Heart right ventricle (tissue), 16 donors: ENCODE data around the gene PEF1. TPM values are rescaled to one million over a fixed set of nuclear protein-coding genes. Genes with fewer than 3 reads are reported as not detected.

Source experiments
- ATAC-seq, 8 donors: fragments of 200-7000 bp; cut with Tn5 transposase; one replicate each; pipeline ENCODE4 v1.9.1; 2020; ENCODE audit warnings: mild to moderate bottlenecking in 8 of 8, moderate library complexity in 8 of 8, moderate number of reproducible peaks in 1 of 8
- DNase-seq, 2 donors: peaks; one replicate each; pipeline ENCODE4 v3.0.0-alpha.2; 2020
- H3K27ac ChIP-seq, 10 donors: fragments of 200-600 bp; sonication (generic) in 2 of 10; one replicate each; pipeline versions ENCODE4 v1.5.0 to v1.8.0; 2020 to 2022; ENCODE audit warnings: mild to moderate bottlenecking in 3 of 10
- H3K27me3 ChIP-seq, 7 donors: fragments of 200-600 bp; one replicate each; pipeline ENCODE4 v1.8.0; 2021 to 2022; ENCODE audit warnings: mild to moderate bottlenecking in 2 of 7
- H3K36me3 ChIP-seq, 9 donors: fragments of 200-600 bp; sonication (generic) in 1 of 9; one replicate each; pipeline versions ENCODE4 v1.5.0 to v1.8.0; 2020 to 2022; ENCODE audit warnings: mild to moderate bottlenecking in 2 of 9
- H3K4me1 ChIP-seq, 9 donors: fragments of 200-600 bp; sonication (generic) in 1 of 9; one replicate each; pipeline versions ENCODE4 v1.5.0 to v1.8.0; 2020 to 2022; ENCODE audit warnings: mild to moderate bottlenecking in 4 of 9
- H3K4me3 ChIP-seq, 10 donors: fragments of 200-600 bp; sonication (generic) in 2 of 10; one replicate each; pipeline versions ENCODE4 v1.5.0 to v1.8.0; 2020 to 2022; ENCODE audit warnings: mild to moderate bottlenecking in 7 of 10, moderate library complexity in 2 of 10
- H3K9me3 ChIP-seq, 11 donors: fragments of 200-600 bp in 10 of 11; sonication (generic) in 2 of 11; one replicate each; pipeline versions ENCODE4 v1.5.0 to v1.8.0; 2013 to 2022; ENCODE audit warnings: mild to moderate bottlenecking in 2 of 11, control low read depth in 1 of 11, moderate library complexity in 1 of 11
- WGBS, 2 donors: extraction: QIAGEN DNeasy Blood & Tissue Kit; methylation state at CpG; one replicate each; pipeline ENCODE4 v1.1.7; 2013; ENCODE audit warnings: inconsistent platforms in 1 of 2; 5-methylcytosine and 5-hydroxymethylcytosine counted together
- intact Hi-C, 10 donors: fragments of 100-400 bp; cut with DNase I; formaldehyde crosslinking; loops; one replicate each; pipeline versions ENCODE4 v1.11.1 to v1.14.2; 2022
- polyA plus RNA-seq, 2 donors: library from polyadenylated mRNA; stranded (reverse); fragments of 200-250 nt; gene quantifications; one replicate each; pipeline ENCODE4 v1.2.3, GENCODE V29; 2013
- total RNA-seq, 10 donors: library from RNA; stranded (reverse); fragmentation: NEBNext Ultra II Directional in 3 of 10; extraction: Animal tissue kit (Norgen Biotek cat#: 25700) in 3 of 10; gene quantifications; one replicate each; pipeline versions ENCODE4 v1.2.1 to v1.2.4, GENCODE V29; 2021 to 2023
- TF ChIP-seq, protein P1 (sequence below), 9 donors: fragments of 200-600 bp; sonication (generic) in 2 of 9; IDR thresholded peaks; one replicate each; pipeline versions ENCODE4 v1.5.0 to v1.8.0; 2021 to 2022; ENCODE audit warnings: antibody characterized with exemption in 9 of 9, mild to moderate bottlenecking in 5 of 9, moderate library complexity in 1 of 9
- donor health status: Arrhythmogenic right ventricular cardiomyopathy.
- donor health status: ischemic (EF 13 %, LVEDD 7.1; RV severe dilation, severe dysfunction).
- donor health status: healthy with polysubstance abuse.
- donor health status: DM: no; HTN: yes; CAD: no.
- donor health status: DM: no; HTN: no; CAD: no.
- donor health status: ischemic (EF 25% LVEDD 6.9; RV normal size, moderate dysfunction).
- donor health status: ischemic (EF 25% LVEDD 5.7; RV mildly dilated, moderate dysfunction).
- donor health status: healthy.
- donor health status: DM: yes; HTN: yes; CAD: no.
- donor health status: Ischemic cardiomyopathy.
- donor health status: ischemic (EF 35%, LVEDD 5.7; RV mildly dilated, moderate dysfunction).
- donor health status: nonischemic (EF 11% LVEDD 7.7; RV severe dilation, severe dysfunction).
- donor health status: DM: yes; HTN: yes; CAD: no.
- donor health status: PGD.
- donor health status: ischemic (EF 29% LVEDD 5.4; RV normal size, mild dysfunction).
- donor health status: nonischemic (EF 23%, LVEDD 6.1; RV moderate dilation, normal function).

Gene PEF1
- total and polyA plus RNA-seq, 12 donors: 35.0 to 94.3 (median 40.0) TPM

DNA sequence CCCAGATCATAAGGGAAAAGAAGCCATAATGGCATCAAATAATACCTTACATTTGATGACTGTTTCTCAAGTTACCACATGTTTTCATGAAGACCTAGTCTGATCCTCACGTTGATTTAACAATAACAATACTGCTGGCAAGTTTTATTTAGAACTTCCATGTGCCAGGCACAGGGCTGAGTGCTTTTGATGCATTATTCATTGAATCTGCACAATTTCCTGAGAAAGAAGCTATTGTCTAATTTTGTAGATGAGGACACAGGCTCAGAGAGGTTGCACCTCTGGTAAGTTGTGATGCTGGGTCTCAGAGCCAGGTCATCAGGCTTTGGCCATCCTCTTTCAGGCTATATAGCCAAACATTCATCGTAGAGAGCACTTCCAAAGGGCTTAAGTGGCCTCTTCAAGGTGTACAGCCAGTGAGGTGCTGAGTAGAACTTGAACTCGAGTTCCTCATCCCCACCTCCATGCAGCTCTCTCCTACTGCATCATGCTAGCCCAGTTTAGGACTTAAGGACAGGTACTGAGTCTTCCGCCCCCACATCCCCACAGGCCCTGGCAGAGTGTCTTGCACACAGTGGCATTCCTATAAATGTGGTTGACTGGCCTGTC is 8.3 kb upstream of the PEF1 start:
- peaks cover 0 to 48% (median 0%) of the 10 kb centered on the region in 9 donors for H3K36me3 ChIP-seq
- ATAC-seq: no peak
- no peak for DNase-seq
- intact Hi-C loops: no loop called here
- WGBS, 2 donors: 84% methylated on average over 4 of the region's 4 CpGs
- no peaks in the 10 kb centered on the region for H3K27me3 ChIP-seq
- peaks cover 2 to 45% (median 33%) of the 10 kb centered on the region in 9 donors for H3K4me1 ChIP-seq
- TF ChIP-seq, protein P1, sequence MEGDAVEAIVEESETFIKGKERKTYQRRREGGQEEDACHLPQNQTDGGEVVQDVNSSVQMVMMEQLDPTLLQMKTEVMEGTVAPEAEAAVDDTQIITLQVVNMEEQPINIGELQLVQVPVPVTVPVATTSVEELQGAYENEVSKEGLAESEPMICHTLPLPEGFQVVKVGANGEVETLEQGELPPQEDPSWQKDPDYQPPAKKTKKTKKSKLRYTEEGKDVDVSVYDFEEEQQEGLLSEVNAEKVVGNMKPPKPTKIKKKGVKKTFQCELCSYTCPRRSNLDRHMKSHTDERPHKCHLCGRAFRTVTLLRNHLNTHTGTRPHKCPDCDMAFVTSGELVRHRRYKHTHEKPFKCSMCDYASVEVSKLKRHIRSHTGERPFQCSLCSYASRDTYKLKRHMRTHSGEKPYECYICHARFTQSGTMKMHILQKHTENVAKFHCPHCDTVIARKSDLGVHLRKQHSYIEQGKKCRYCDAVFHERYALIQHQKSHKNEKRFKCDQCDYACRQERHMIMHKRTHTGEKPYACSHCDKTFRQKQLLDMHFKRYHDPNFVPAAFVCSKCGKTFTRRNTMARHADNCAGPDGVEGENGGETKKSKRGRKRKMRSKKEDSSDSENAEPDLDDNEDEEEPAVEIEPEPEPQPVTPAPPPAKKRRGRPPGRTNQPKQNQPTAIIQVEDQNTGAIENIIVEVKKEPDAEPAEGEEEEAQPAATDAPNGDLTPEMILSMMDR (IDR thresholded peaks at IDR 0.05): no peak
- no peaks in the 10 kb centered on the region for H3K9me3 ChIP-seq
- no peak overlapping the region for H3K27ac ChIP-seq
- H3K4me3 ChIP-seq: no peak overlapping the region

DNA sequence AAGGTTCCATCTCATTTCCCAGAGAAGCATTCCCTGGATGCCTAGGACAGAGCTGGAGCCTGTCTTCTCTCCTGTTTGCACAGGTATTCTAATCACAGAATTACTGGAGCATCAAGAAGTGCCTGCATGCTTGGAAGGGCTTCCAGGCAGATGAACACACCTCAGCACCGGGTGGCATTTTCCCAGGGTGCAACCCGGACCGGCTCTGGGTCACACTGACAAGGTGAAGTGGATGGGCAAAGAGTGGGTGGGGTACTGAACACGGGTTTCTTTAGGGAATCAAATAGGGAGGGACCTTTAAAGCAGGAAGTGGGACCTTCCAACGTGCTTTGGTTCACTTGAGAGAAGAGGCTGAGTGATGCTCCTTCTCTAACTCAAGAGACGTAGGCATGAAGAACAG is 7.1 kb upstream of the PEF1 start:
- no peak overlapping the region for H3K4me3 ChIP-seq
- TF ChIP-seq, protein P1 (IDR thresholded peaks at IDR 0.05): no peak
- WGBS, 2 donors: 73% methylated on average over 6 of the region's 6 CpGs
- H3K36me3 ChIP-seq: peaks cover 0 to 38% (median 0%) of the 10 kb centered on the region in 9 donors
- no peak for ATAC-seq
- intact Hi-C loops: no loop called here
- H3K4me1 ChIP-seq: peaks cover 4 to 58% (median 42%) of the 10 kb centered on the region in 9 donors
- H3K9me3 ChIP-seq: no peaks in the 10 kb centered on the region
- H3K27me3 ChIP-seq: no peaks in the 10 kb centered on the region
- DNase-seq: no peak
- H3K27ac ChIP-seq: peak overlapping the region in 4 of 10 donors; percentile 25 to 94 (median 82)

DNA sequence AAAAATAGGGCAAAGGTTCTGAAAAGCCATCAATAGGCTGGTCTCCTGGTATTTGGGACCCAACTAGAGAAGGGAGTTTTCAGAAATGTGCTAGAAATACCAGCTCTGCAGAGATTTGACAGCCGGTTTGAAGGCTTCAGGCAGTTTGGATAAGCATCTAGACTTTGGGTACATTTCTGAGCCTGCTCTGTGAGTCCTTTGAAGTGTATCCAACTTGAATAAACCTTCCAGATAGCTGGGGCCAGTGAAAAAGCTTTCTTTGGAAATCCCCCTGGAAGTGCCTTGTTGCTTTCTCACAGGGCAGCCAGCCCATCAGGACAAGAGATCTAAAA is 6.4 kb upstream of the PEF1 start:
- no peaks in the 10 kb centered on the region for H3K27me3 ChIP-seq
- peaks cover 0 to 33% (median 0%) of the 10 kb centered on the region in 9 donors for H3K36me3 ChIP-seq
- peaks cover 4 to 60% (median 42%) of the 10 kb centered on the region in 9 donors for H3K4me1 ChIP-seq
- DNase-seq (no peak), ATAC-seq (no peak)
- WGBS, 2 donors: 39 to 54% methylated on average over 1 of the region's 1 CpG
- no peak overlapping the region for H3K4me3 ChIP-seq
- peak overlapping the region in 7 of 10 donors; percentile 6 to 94 (median 71) for H3K27ac ChIP-seq
- no peaks in the 10 kb centered on the region for H3K9me3 ChIP-seq
- intact Hi-C loops: no loop called here
- TF ChIP-seq, protein P1 (IDR thresholded peaks at IDR 0.05): no peak

DNA sequence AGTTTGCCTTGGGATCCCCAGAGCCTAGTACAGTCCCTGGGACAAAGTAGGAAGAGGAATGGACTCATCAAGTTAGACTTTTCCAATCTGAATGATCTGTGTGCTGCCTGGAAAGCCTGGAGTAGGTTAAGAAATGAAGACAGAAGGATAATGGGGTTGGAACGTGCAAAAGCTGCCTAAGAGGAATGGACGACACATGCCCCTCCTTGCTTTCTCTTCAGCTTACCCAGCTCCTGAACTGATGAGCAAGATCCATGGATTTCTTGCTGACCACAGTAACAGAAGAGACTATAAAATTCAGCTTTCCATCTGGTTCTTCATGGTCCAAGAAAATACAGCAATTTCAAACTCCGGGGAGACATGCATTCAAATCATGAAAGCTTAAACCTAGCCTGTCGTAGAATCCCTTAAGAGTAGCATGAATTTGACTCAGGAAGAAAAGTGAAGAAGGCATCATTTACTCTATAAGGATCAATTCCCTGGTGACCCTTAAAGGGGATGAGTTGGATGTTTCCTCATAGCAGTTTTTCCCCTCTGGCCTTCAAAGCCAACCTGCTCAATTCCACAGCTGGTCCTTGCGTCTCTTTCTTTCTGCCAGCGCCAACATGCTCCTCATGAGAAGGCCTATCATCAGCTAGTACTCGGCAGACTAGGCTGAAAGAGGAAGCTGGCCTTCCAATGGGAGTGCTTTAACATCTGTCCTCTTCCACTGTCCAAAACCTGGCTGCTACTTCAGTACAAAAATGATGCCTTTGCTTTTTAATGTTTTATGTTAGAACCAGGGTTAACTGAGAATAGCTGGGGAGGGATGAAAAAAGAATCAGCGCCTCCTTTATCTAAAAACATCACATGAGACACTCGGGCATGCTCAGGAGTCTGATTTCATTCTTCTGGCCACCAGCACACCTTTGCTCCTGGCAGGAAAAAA is 5.7 kb upstream of the PEF1 start:
- no peaks in the 10 kb centered on the region for H3K9me3 ChIP-seq
- H3K4me3 ChIP-seq: no peak overlapping the region
- peaks cover 0 to 31% (median 0%) of the 10 kb centered on the region in 9 donors for H3K36me3 ChIP-seq
- TF ChIP-seq, protein P1 (IDR thresholded peaks at IDR 0.05): no peak
- peak overlapping the region in 8 of 10 donors; percentile 6 to 94 (median 60) for H3K27ac ChIP-seq
- ATAC-seq (no peak), DNase-seq (no peak)
- no peaks in the 10 kb centered on the region for H3K27me3 ChIP-seq
- intact Hi-C loops: no loop called here
- peaks cover 4 to 66% (median 46%) of the 10 kb centered on the region in 9 donors for H3K4me1 ChIP-seq
- 63 to 68% methylated on average over 9 of the region's 9 CpGs for WGBS, 2 donors
